ENCODE data around the gene DBR1.
A peak's percentile ranks its signal among the peaks of the same experiment; 100 is the strongest.

Gene DBR1

GRCh38 chr3:138119423-138119766, 55.3 kb downstream of the DBR1 start:
- no peak for DNase-seq

DNA sequence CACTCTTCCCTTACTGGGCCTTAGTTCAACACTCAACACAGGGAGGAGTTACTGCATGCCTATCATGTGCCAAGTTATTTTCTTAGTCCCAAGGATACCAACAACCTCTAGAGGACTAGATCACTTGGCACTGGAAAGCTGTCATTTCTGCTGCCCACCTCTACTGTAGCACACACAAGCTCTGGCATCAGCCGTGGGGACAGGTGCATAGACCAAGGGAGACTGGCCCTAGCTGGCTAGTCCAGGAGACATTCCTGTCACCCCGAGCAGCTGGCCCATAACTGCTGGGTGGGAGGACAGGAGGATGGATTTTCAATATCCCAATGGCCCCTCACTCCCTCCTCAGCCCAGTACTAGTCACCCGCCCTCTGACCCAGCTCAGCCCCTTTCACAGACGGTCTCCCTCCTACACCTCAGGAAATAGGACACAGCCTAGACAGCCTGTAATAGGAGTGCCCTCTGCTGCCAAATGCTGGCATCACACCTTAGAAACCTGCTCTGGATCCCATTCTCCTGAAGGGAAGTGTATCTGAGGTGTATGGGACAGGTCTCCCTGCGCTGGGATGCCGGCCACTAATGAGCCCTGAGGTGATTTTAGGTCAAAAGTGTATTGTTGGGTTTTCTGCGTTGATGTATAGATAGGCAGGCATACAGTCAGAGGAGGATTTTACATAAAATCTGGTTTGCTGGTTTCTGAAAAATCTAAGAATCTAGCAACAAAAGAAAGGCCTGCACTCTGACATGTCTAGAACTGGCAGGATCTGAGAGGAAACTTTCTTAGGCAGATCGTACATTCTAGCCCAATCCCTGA, 55.9 kb downstream of the DBR1 start:
- peak; percentile 62 for DNase-seq

DNA sequence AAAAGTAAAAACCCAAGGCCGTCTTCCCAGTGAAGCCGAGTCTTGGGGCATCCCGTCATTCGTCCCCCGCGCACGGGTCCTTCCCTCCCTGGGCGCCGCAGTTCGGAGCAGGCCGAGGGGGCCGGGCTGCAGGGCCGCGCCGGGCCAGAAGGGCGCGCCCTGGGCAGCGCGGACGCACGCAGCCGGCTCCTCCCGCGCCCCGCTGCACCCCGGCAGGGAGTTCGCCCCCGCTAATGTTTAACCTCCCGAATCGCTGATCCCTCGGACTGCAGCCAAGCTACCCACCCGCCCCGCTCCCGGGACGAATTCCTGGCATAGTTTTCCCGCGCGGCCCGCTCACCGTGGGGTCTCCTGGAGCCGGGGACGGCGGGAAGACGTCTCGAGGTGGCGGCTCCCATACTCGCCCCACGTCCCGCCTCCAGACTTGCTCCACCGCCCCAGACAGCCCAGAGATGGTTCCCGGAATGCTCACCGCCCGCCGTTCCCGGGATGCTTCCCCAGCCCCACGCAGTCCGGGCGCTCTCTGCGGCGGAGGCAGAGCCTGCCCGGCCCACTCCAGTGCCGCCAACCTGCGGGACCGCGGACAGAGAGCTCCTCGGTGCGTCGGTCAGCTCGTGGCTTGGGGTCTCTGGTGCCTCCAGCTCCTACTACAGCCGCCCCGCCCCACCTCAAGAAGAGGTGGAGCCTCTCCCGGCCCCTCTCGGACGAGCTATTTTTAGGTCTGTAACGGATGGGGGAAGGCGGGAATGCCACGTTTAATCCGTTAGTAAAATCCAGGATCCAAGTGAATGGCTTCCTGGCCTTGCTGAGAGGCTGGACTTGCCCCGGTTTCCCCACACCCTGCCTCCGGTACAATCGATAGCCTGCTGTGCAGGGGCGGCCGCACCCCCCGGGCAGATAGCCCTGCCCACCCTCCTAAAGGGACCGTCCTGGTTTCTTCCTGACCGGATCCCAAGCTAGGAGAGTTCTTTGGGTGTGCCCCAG, 59.4 kb downstream of the DBR1 start, which contains the start of gene DZIP1L:
TSS of gene DZIP1L (minus strand) at position 621 of the 984 bp plus-strand sequence. CDS start 11,637 bp downstream, outside the sequence.
- peak; percentile 19 for DNase-seq

DNA sequence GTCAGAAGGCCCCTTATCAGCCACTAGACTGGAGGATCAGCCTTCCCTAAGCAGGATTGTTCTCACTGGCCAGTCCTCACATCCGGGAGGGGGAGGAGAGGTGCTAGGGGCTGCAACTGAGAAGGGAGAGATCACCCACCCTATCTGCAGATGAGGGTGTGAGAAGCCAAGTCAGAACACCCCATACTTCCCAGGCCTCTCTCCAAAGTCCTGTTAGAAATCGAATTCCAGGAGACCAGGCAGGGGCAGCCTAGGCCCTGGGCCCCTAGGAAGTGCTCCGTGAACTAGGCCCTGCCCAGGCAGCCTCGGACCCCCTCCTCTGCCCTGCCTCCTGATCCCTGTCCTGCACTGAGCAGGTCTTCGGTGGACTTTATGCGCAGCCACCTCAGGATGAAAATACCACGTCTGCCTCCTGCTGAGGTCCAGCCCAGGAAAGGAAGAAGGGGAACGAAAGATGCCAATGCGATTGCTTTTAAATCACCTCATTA, 60.2 kb downstream of the DBR1 start:
- DNase-seq = no peak

GRCh38 chr3:138113326-138113725, 61.4 kb downstream of the DBR1 start:
- no peak for DNase-seq

- DNase-seq = no peak
Observed at GRCh38 chr3:138112362-138112761, 62.4 kb downstream of the DBR1 start.
